Activated CD4-positive, CD25-positive, alpha-beta regulatory T cell (primary cell): ENCODE results near the gene SRXN1.

Source experiments
- DNase-seq, 4 experiments: peaks; one replicate each; lab custom pipeline; 2025; lab: John Stamatoyannopoulos, UW

Gene SRXN1

DNA sequence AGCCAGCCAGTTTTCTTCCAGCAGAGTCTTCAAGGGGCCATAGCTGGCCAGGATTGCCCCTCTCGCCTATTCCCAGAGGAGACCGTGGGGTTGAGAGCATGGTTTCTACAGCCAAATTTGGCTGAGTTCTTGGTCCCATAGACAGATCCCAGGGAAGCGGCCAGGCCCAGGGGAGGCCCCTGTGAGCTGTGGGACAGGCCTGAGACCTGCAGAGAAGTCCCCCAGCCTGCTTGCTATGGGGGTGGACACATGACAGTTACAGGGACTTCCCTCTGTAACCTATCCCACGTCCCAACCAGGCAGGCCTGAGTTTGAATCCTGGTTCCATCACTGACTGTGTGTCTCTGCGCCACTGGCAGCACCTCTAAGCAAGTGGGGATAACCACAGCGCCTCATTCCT is 45.5 kb downstream of the SRXN1 start:
- DNase-seq = no peak

- DNase-seq = no peak
Measured at GRCh38 chr20:605237-605636, 47.8 kb downstream of the SRXN1 start.

DNA sequence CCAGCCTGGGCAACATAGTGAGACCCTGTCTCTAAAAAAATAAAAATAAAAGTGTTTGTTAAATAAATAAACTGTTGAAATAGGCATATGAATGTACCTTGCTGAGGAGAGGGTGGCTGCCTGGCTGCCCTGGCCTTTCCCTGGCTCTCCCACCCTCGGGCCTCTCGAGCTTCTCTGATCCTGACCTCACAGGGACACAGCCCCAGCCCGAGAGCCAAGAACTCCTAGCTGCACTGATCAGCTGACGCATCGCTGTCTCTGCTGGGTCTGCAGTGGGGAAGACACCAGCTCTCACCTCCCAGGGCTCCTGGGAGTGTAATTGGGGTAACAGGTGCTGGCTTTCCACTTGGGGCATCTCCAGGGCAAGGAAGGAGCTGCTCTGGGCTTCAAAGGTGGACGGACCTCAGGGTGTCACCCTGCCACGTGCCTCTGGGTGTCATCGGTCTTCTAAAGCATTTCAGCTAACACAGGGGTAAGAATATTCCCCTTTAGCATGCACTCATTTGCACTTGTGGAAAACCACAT is 49.8 kb downstream of the SRXN1 start:
- DNase-seq = no peak

DNA sequence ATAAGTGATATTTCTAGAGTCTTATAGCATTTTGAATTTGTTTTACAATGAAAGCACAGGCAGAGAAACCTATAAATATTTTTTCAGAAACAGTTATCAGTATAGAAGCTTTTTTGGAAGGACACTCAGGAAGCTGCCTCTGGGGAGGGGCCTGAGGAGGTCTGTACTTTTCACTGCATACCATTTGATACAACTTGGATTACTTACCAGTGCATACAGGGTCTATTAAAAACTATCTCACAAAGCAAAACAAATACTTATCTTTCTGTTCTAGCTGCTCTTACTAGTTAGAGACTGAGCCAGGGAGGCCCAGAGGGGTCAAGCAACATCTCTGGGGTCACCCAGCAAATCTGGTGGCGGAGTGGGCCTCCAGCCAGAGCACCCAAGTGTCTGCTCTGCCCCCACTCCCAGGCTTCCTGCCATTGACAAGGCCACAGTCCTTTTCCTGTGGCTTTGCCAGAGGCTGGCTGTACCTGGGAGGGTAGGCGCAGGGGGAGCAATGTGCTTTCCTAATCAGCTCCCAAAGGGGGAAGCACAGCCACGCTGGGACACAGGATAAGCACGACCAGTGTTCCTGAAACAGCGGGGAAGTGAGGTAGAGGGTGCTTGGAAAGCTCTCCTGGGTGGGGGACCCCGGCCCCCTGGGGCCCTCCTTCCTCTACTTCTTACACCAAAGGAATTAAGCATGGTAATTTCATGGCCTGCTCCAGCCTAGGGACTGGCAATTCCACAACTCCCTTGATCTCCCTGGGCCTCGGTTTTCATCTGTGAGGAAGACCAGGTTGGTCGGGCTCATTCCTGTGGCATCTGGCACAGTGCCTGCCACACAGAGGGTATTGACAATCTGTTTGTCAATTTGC is 50.7 kb downstream of the SRXN1 start:
- DNase-seq = no peak

GRCh38 chr20:600736-601135 is 52.3 kb downstream of the SRXN1 start:
- DNase-seq = no peak

DNA sequence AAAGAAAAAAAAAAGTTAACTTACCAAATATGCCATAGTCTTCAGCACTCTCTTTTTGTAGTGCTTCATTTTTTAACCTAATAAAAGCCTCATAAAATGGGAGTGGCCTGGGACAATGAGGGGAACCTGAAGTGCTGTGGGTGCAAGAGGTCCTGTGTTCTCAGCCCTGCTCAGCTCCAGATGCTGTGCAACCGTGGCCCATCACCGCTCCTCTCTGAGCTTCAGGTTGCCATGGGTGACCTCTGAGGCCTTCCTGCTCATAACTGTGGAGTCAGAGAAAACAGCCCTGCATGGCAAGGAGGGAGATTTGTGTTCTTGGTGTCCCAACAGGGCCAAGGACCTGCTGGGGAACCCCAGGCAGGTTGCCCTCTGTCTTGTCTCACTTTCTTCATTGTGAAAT is 52.9 kb downstream of the SRXN1 start:
- DNase-seq = no peak

GRCh38 chr20:598133-598850 is 54.7 kb downstream of the SRXN1 start:
- no peak for DNase-seq

DNA sequence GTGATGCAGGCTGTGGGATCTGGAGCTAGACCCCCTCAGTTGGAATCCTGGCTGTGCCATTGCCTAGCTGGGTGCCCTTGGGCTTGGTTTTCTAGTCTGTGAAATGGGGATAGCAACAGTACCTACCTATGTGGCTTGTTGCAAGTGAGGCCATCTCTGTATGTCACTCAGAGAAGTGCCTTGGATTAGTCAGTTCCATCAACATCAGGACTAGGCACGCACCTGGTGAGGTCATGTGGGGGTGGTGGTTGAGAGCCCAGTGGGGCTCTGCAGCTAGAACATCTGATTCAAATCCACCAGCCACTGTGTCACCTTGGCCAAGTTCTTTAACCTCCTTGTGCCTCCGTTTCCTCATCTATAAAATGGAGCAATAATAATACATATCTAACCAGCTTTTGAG is 55.4 kb downstream of the SRXN1 start:
- DNase-seq = no peak
